OCI-LY1 (cell line): Measurements from ENCODE around the gene SLC16A13.

Source experiments
- H2AFZ ChIP-seq: fragments of 200-600 bp; sonication (generic), shearing (Covaris generic); 2 replicates; pipeline ENCODE4 v1.6.0; 2014; ENCODE audit warnings: antibody characterized with exemption, mild to moderate bottlenecking, low read length
- H3F3A ChIP-seq: fragments of 200-600 bp; sonication (generic), shearing (Covaris generic); 2 replicates; pipeline ENCODE4 v1.6.0; 2014; ENCODE audit warnings: mild to moderate bottlenecking, antibody characterized with exemption, low read length, moderate library complexity; ENCODE audit not compliant: insufficient read depth
- H3K27ac ChIP-seq: fragments of 200-600 bp; sonication (generic); 2 replicates; pipeline ENCODE4 v1.5.1; 2014; ENCODE audit warnings: low read length, mixed run types, mild to moderate bottlenecking, low read depth; ENCODE audit not compliant: poor library complexity, severe bottlenecking
- H3K27me3 ChIP-seq: fragments of 200-600 bp; sonication (generic); 2 replicates; pipeline ENCODE4 v1.6.0; 2014; ENCODE audit warnings: antibody characterized with exemption, mild to moderate bottlenecking, low read length, moderate library complexity; ENCODE audit not compliant: insufficient read depth
- H3K36me3 ChIP-seq: fragments of 200-600 bp; sonication (generic); 2 replicates; pipeline ENCODE4 v1.6.1; 2014; ENCODE audit warnings: mild to moderate bottlenecking, antibody characterized with exemption, low read length, moderate library complexity, mixed read lengths; ENCODE audit not compliant: insufficient read depth
- H3K4me1 ChIP-seq: fragments of 200-600 bp; sonication (generic); 2 replicates; pipeline ENCODE4 v1.5.1; 2014; ENCODE audit warnings: mild to moderate bottlenecking, low read length, moderate library complexity; ENCODE audit not compliant: insufficient read depth, severe bottlenecking
- H3K4me2 ChIP-seq: fragments of 200-600 bp; sonication (generic), shearing (Covaris generic); 2 replicates; pipeline ENCODE4 v1.6.1; 2014; ENCODE audit warnings: low read length
- H3K4me3 ChIP-seq: fragments of 200-600 bp; sonication (generic); 2 replicates; pipeline ENCODE4 v1.5.1; 2014; ENCODE audit warnings: low read length, low read depth, mild to moderate bottlenecking, mixed read lengths; ENCODE audit not compliant: poor library complexity, severe bottlenecking
- H3K79me2 ChIP-seq: fragments of 200-600 bp; shearing (Covaris generic); 2 replicates; pipeline ENCODE4 v1.6.1; 2016; ENCODE audit warnings: mixed run types, low read length, mixed read lengths; ENCODE audit not compliant: insufficient read depth
- H3K9ac ChIP-seq: fragments of 200-600 bp; sonication (generic), shearing (Covaris generic); 2 replicates; pipeline ENCODE4 v1.6.1; 2014; ENCODE audit warnings: mild to moderate bottlenecking, low read length, mixed read lengths
- H3K9me2 ChIP-seq: fragments of 200-600 bp; sonication (generic), shearing (Covaris generic); 2 replicates; pipeline ENCODE4 v1.6.1; 2014; ENCODE audit warnings: low read depth, mild to moderate bottlenecking, low read length, mixed read lengths
- H3K9me3 ChIP-seq: fragments of 200-600 bp; shearing (Covaris generic); 2 replicates; pipeline ENCODE4 v1.6.1; 2014; ENCODE audit warnings: low read length, mixed read lengths
- H4K20me1 ChIP-seq: fragments of 200-600 bp; sonication (generic), shearing (Covaris generic); 2 replicates; pipeline ENCODE4 v1.6.0; 2016; ENCODE audit warnings: mild to moderate bottlenecking, low read length; ENCODE audit not compliant: insufficient read depth
- CTCF ChIP-seq: fragments of 200-600 bp; sonication (generic), shearing (Covaris generic); IDR thresholded peaks from 2 replicates; pipeline ENCODE4 v1.5.1; 2017; ENCODE audit warnings: mild to moderate bottlenecking, antibody characterized with exemption, low read length, moderate library complexity, mixed read lengths
- EZH2 ChIP-seq: fragments of 200-600 bp; sonication (generic), shearing (Covaris generic); IDR thresholded peaks from 2 replicates; pipeline ENCODE4 v1.8.0; 2017; ENCODE audit warnings: borderline replicate concordance, mixed run types, mild to moderate bottlenecking, antibody characterized with exemption, low read length, moderate library complexity, mixed read lengths

The SLC16A13 gene

GRCh38 chr17:7034955-7035590, 742 bp upstream of the SLC16A13 start:
- no peaks in the 10 kb centered on the region for H3K27me3 ChIP-seq
- no peaks in the 10 kb centered on the region; the same call in 1 of the 2 replicates for H3K36me3 ChIP-seq
- peak overlapping the region; percentile 58 for H3K27ac ChIP-seq
- H3K9me3 ChIP-seq = no peaks in the 10 kb centered on the region
- peak overlapping the region; percentile 75 for H3K4me3 ChIP-seq
- no peaks in the 10 kb centered on the region for H4K20me1 ChIP-seq
- no peaks in the 10 kb centered on the region for H3K79me2 ChIP-seq
- H2AFZ ChIP-seq = no peak overlapping the region
- no peaks in the 10 kb centered on the region for H3F3A ChIP-seq
- H3K9me2 ChIP-seq = no peaks in the 10 kb centered on the region
- H3K9ac ChIP-seq = peak overlapping the region; percentile 83
- H3K4me1 ChIP-seq = peaks cover 19% of the 10 kb centered on the region
- H3K4me2 ChIP-seq = peak overlapping the region; percentile 90
- TF ChIP-seq CTCF = no peak

GRCh38 chr17:7038025-7038862, 2.4 kb downstream of the SLC16A13 start:
- TF ChIP-seq CTCF (no peak; the same call in 1 of the 2 replicates), EZH2 (no peak)
- no peaks in the 10 kb centered on the region for H4K20me1 ChIP-seq
- H3K9ac ChIP-seq = no peak overlapping the region
- no peaks in the 10 kb centered on the region for H3K79me2 ChIP-seq
- no peak overlapping the region for H3K27ac ChIP-seq
- no peaks in the 10 kb centered on the region for H3K9me2 ChIP-seq
- no peaks in the 10 kb centered on the region for H3K27me3 ChIP-seq
- H3K9me3 ChIP-seq = no peaks in the 10 kb centered on the region
- no peaks in the 10 kb centered on the region; the same call in 1 of the 2 replicates for H3K36me3 ChIP-seq
- H3K4me1 ChIP-seq = peaks cover 22% of the 10 kb centered on the region
- no peak overlapping the region for H3K4me2 ChIP-seq
- H3K4me3 ChIP-seq = no peak overlapping the region
- H3F3A ChIP-seq = no peaks in the 10 kb centered on the region
- no peak overlapping the region for H2AFZ ChIP-seq

GRCh38 chr17:7039832-7040231, 4.0 kb downstream of the SLC16A13 start:
- Histone ChIP-seq H3K9me3 (no peaks in the 10 kb centered on the region), H3K4me2 (no peak overlapping the region), H3K27me3 (no peaks in the 10 kb centered on the region), H3K79me2 (no peaks in the 10 kb centered on the region), H3K27ac (no peak overlapping the region), H3K4me1 (peaks cover 29% of the 10 kb centered on the region), H3K36me3 (no peaks in the 10 kb centered on the region; the same call in 1 of the 2 replicates), H4K20me1 (no peaks in the 10 kb centered on the region), H3K9me2 (no peaks in the 10 kb centered on the region), H2AFZ (no peak overlapping the region), H3F3A (no peaks in the 10 kb centered on the region), H3K4me3 (no peak overlapping the region), H3K9ac (no peak overlapping the region)
- TF ChIP-seq EZH2 (no peak), CTCF (no peak)
